Measurements from ENCODE around the gene BLOC1S1. TPM values are rescaled to one million over a fixed set of nuclear protein-coding genes. Genes with fewer than 3 reads are reported as not detected.

Gene BLOC1S1
- total RNA-seq, 3 donors from 2014 or later: 141 to 238 (median 162) TPM

DNA sequence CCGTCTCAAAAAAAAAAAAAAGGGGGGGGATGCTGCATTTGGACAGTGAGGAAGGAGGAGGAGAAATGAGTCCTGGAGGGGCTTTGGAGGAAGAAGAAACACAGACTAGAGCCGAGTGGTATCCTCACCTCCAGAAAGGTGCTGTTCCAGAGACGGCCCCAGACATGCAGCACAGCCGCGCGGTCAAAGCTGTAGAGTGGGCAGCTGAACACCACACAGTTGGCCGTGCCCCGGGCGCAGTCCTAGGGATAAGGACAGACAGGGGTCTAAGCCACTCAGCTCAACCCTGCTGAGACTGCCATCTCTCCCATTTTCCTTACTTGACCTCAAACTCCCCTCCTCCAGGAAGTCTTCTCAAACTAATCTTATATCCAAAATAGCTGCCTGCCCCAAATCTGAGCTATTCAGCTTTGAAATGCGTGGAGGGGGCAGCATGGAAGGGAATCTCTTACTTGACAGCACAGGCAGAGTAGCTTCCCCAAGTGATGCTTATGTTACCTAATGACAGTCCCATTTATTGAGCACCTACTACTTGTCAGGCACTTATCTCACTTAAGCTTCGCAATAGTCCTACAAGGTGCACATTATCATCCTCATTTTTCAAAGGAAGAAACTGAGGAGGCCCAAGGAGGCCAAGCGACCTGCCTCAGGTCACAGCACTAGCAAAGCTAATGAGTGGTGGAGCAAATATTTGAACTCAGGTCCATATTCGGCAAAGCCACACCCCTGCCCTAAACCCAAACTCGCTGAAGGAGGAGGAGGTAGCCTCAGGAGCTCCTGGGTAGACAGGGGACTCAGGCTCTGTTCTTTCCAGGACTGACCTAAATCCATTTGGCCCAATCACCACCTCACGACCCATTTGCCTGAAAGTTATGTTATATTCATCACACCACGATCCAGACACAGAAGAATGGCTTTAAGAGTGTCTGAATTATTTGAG is 26.9 kb upstream of the BLOC1S1 start:
- Histone ChIP-seq H3K27me3 (no peaks in the 10 kb centered on the region), H3K36me3 (no peaks in the 10 kb centered on the region), H3K9me3 (no peaks in the 10 kb centered on the region), H3K4me3 (no peak overlapping the region), H3K4me1 (no peaks in the 10 kb centered on the region), H3K27ac (no peak overlapping the region)
- TF ChIP-seq POLR2AphosphoS5 (IDR thresholded peaks at IDR 0.05) (no peak), CTCF (IDR thresholded peaks at IDR 0.05) (no peak), POLR2A (IDR thresholded peaks at IDR 0.05) (no peak)
- intact Hi-C loops (cut with DNase I; ENCODE audit: low total_unique reads): no loop called here
- no peak for DNase-seq (ENCODE audit: low spot score in 2 of 2)

DNA sequence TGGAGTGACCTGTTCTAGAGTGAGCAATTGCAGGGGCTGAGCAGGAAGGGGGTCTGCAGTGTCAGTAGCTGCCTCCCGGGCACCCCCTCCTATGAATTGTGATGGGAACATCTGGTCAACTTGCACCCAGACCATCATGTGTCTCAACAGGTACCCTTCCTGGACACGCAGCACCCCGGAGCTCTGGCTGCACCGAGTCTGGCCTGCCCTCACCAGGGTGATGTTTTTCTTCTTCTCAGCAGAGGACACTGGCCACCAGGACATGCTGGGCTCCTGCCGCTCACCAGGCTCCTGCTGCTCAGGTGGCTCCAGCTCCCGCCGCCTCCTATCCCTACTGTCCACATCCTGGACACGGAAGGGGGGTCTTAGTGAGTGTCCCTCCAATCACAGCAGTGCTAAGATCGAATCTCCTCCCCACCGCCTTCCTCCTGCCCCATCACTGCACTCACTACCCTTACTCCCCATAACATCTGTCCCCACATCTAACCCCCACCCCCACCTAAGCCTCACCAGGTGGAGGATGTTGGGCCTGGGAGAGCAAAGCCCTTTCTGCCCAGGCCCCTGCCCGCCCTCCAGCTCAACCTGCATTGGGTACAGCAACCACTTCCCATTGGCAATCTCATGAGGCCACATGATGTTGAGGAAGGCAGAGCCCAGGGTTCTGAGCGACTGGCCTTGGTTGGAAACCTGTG is 23.1 kb upstream of the BLOC1S1 start:
- Histone ChIP-seq H3K4me1 (no peaks in the 10 kb centered on the region), H3K27ac (no peak overlapping the region), H3K4me3 (no peak overlapping the region), H3K27me3 (no peaks in the 10 kb centered on the region), H3K36me3 (no peaks in the 10 kb centered on the region), H3K9me3 (no peaks in the 10 kb centered on the region)
- TF ChIP-seq POLR2A (IDR thresholded peaks at IDR 0.05) (no peak), CTCF (IDR thresholded peaks at IDR 0.05) (no peak)
- intact Hi-C loops (cut with DNase I; ENCODE audit: low total_unique reads): no loop called here
- DNase-seq (ENCODE audit: low spot score in 2 of 2): no peak

- no peak overlapping the region for H3K4me3 ChIP-seq
- TF ChIP-seq CTCF (IDR thresholded peaks at IDR 0.05) (no peak), POLR2AphosphoS5 (IDR thresholded peaks at IDR 0.05) (no peak), POLR2A (IDR thresholded peaks at IDR 0.05) (no peak)
- no peaks in the 10 kb centered on the region for H3K9me3 ChIP-seq
- no peak for DNase-seq (ENCODE audit: low spot score in 2 of 2)
- intact Hi-C loops (cut with DNase I; ENCODE audit: low total_unique reads): no loop called here
- no peaks in the 10 kb centered on the region for H3K36me3 ChIP-seq
- H3K27me3 ChIP-seq: no peaks in the 10 kb centered on the region
- no peaks in the 10 kb centered on the region for H3K4me1 ChIP-seq
- no peak overlapping the region for H3K27ac ChIP-seq
These were observed 22.3 kb upstream of the BLOC1S1 start for GRCh38 chr12:55693323-55694187.

GRCh38 chr12:55694188-55694515 is 21.7 kb upstream of the BLOC1S1 start:
- no peaks in the 10 kb centered on the region for H3K4me1 ChIP-seq
- H3K9me3 ChIP-seq: no peaks in the 10 kb centered on the region
- TF ChIP-seq POLR2A (IDR thresholded peaks at IDR 0.05) (no peak), CTCF (IDR thresholded peaks at IDR 0.05) (no peak), POLR2AphosphoS5 (IDR thresholded peaks at IDR 0.05) (no peak)
- H3K36me3 ChIP-seq: no peaks in the 10 kb centered on the region
- H3K27ac ChIP-seq: no peak overlapping the region
- intact Hi-C loops (cut with DNase I; ENCODE audit: low total_unique reads): no loop called here
- no peak overlapping the region for H3K4me3 ChIP-seq
- peak in 1 of 2 donors; percentile 30 for DNase-seq (ENCODE audit: low spot score in 2 of 2)
- no peaks in the 10 kb centered on the region for H3K27me3 ChIP-seq

Measured in breast epithelium (tissue), 4 donors.